NCI-H1417 treated with DMSO at 0.1 percent for 48 hours (cell line): ENCODE measurements around the gene CENPV.
"Not testable (repeated sequence)": the region's sequence is repeated elsewhere in the genome, so short reads cannot be mapped to it uniquely, and the experiment has no call there.

Experiments
- DNase-seq: peaks from one replicate; lab custom pipeline; 2025; lab: John Stamatoyannopoulos, UW

Gene CENPV

DNA sequence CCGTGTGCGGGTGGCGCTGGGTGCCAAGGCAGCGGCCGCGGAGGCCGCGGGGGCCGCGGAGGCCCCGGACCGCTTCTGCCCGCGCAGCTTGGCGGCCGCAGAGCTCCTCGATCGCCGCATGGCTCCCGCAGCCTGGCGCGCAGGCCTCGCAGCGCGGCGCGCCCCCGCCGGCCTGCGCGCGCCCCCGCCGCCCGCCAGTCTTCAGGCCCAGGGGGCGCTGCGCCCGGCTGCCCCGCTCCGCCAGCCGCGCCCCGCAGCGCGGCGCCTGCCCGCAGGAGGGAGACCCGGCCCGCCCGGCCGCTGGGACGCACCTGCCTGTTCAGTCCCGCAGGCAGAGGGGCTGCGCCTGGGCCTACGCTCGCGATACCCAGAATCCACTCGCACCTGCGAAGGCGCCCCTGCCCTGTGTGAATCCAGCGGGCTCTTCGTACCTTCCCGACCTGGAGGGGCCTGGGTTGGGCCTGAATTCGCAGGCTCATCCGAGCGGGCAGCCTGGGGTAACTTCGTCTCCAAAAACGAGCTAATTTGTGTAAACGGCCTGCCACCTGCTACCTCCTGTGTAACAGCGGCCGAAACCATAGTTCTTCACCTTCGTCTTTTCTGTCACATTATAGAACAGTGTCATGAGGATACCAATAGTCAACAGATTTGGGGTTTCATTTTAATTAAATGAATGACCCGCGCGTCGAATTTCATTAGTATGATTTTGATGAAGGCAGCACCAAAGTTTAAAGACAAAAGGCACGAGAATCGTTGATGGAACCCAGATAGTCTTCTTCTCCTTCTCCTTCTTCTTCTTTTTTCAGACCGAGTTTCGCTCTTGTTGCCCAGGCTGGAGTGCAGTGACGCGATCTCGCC is at the start of gene CENPV:
Gene CENPV, minus strand, starts transcription at position 153 of the 858 bp plus-strand sequence. Its CDS starts 33 bp downstream, at position 120.
- DNase-seq, result no peak

DNA sequence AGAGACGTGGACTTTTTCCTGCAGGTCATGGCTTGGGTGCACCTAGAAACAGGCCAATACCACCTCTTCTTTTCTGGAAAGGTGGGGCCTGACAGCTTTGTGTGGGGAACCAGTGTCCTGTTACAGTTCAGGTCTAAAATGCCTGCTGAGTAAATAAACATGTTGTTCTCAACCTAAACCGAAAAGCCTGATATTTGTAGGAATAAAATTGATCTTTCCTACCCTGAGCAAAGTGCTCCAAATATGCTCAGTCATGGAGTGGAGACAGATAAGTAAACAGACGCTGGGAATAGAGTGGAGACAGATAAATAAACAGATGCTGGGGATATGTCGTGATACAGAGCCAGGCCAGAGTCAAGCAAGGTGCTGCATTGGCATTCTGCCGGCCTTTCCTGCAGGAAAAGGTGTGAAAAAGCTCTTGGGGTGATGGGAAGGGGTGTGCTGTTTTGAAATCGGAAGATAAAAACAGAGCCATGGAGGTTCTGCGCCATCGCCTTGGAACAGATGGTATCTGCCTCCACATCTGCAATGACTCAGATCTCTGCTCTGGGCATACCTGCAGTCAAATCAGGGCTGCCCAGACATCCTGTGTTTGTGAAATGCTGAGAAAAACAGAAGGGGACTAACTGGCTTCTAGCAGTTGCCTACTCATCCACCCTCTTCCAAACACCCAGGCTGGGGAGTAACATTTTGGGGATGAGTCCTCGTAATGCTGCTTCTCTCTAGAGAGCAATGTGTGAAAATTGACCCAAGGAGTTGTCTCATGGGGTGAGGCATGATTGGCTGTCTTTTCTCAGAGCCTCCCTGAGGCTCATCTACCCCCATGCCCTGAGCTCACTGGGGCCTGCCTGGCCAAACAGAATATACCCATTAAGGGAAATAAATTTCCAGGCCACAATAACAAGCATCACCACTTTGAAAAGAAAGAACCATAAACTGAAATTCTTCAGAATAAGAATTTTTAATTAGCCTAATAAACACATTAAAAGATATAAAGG is 45.3 kb upstream of the CENPV start:
- DNase-seq, result no peak

DNA sequence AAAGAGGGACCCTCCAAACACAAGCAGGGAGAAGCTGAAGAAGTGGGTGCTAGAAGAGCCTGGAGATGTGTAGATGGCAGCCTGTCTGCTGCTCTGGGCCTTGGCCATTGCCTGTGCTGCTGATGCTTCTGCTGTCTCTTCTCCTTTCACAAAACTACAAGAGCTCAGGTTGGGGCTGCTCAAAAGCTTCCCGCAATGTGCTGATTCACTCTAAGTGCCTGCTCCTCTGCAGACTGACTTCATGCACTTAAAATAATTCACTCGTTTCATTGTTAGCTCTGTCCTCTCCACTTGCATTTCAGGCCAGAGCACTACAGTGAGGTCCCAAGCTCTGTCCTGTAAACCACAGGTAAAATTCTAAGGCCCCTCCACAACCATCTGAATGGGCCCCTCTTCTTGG is 43.4 kb upstream of the CENPV start:
- not testable (repeated sequence) for DNase-seq

DNA sequence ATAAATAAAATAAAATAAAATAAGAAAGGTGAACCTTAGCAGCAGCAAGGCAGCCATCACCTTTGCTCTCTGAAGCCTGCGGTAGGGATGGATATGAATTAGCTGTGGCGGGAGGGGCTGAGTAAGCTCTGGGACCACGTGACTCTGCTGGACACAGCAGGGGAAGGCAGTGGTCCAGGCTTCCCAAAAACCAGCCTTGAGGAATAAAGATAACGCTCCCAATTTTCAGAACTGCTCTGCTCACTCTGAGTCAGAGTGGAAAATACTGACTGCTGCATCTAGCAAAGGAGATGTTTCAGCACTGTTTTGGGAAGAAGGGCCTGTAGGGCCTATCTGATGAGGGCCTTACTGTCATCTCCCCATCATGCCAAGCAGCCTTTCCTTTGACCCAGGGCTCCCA is 42.6 kb upstream of the CENPV start:
- not testable (repeated sequence) for DNase-seq

DNA sequence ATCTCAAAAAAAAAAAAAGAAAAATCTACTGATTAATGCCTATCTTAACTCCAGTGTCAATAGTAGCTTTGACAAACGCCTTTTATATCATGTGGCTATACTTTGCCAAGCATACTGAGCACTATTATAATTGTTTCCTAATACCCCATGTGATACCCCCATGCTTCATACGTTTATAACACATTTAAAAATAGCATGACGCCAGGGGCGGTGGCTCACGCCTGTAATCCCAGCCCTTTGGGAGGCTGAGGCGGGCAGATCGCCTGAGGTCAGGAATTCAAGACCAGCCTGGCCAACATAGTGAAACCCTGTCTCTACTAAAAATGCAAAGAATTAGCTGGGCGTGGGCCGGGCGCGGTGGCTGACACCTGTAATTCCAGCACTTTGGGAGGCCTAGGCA is 39.2 kb upstream of the CENPV start:
- not testable (repeated sequence) for DNase-seq

DNA sequence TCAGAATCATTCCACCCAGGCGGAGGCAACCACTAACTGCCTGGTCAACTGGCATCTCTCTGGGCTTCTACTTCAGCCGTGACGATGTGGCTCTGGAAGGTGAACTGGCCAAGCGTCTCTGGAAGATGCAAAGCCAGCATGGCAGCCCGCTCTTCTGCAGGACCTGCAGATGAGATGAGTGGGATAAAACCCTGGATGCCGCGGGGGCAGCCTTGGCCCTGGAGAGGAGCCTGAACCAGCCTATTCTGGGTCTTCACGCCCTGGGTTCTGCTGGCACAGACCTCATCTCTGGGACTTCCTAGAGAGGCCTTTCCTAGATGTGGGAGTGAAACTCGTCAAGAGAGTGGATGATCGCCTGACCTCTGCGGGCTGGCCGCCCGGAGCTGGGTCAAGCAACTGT is 38.2 kb upstream of the CENPV start:
- DNase-seq, result no peak

DNA sequence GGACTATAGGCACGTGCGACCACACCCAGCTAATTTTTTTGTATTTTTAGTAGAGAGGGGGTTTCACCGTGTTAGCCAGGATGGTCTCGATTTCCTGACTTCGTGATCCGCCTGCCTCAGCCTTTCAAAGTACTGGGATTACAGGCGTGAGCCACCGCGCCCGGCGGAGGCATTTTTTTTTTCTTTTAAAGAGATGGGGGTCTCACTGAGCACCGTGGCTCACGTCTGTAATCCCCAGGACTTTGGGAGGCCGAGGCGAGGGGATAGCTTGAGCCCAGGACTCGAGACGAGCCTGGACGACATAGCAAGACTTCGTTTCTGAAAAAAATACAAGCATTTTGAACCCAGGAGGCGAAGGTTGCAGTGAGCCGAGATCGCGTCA is 32.8 kb upstream of the CENPV start:
- not testable (repeated sequence) for DNase-seq

DNA sequence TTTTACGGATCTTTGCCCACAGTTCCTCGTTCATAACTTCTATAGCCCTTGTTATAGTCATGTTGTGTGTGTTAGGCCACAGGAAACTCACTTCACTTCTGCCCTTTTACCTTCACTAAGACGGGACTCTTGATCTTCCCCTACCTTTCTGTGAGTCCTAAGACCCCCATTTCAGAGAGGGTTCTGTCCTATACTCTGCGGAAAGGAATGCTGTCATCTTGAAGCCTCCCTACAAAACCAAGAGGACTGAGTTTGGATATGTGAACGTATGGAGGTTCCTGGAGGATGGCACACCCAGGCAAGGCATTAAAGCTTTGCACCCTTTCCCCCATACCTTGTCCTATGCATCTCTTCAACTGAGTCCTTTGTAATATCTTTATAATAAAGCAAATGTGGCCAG is 31.3 kb upstream of the CENPV start:
- no peak for DNase-seq

DNA sequence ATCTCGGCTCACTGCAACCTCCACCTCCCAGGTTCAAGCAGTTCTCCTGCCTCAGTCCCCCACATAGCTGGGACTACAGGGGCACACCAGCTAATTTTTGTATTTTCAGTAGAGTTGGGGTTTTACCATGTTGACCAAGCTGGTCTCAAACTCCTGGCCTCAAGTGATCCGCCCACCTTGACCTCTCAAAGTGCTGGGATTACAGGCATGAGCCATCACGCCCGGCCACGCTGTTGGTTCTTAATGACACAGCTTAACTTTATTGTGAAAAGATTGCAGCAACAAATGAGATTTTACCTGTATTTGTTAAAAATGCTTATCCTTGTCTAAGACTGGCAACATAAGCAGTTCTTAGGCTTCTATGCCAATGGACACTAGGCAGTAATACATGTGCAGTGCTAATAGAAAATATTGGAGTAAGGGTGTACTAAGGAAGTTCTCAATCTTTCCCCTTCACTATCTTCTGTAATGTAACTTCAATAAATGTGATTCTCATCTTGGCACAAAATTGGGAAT is 30.6 kb upstream of the CENPV start:
- DNase-seq, result no peak

DNA sequence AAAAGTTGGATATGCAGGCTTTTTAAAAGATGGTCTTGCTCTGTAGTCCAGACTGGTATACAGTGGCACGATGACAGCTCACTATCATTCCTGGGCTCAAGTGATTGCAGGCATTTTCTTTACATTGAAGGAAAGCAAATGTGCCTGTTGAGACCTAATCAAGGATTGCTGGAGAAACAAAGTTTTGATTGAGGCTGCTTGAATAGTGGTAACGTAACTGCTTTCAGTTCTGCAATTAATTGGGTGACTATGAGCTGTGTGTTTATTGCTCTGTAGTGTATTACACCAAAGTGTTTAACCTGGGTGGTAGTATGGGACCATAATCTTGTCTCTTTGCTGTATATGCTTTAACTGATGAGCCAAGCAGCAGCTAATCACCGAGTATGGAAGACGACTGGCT is 29.9 kb upstream of the CENPV start:
- no peak for DNase-seq

DNA sequence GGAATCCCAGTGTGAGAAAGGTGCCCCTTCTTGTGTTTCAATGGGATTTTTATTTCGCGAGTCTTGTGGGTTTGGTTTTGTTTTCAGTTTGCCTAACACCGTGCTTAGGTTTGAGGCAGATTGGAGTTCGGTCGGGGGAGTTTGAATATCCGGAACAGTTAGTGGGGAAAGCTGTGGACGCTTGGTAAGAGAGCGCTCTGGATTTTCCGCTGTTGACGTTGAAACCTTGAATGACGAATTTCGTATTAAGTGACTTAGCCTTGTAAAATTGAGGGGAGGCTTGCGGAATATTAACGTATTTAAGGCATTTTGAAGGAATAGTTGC is 28.2 kb upstream of the CENPV start:
- no peak for DNase-seq

DNA sequence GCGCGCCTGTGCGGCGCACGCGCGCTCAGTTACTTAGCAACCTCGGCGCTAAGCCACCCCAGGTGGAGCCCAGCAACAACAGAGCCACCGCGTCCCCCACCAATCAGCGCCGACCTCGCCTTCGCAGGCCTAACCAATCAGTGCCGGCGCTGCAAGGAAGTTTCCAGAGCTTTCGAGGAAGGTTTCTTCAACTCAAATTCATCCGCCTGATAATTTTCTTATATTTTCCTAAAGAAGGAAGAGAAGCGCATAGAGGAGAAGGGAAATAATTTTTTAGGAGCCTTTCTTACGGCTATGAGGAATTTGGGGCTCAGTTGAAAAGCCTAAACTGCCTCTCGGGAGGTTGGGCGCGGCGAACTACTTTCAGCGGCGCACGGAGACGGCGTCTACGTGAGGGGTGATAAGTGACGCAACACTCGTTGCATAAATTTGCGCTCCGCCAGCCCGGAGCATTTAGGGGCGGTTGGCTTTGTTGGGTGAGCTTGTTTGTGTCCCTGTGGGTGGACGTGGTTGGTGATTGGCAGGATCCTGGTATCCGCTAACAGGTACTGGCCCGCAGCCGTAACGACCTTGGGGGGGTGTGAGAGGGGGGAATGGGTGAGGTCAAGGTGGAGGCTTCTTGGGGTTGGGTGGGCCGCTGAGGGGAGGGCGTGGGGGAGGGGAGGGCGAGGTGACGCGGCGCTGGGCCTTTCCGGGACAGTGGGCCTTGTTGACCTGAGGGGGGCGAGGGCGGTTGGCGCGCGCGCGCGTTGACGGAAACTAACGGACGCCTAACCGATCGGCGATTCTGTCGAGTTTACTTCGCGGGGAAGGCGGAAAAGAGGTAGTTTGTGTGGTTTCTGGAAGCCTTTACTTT is 27.6 kb upstream of the CENPV start, which contains the start of gene UBB:
Gene UBB, plus strand, starts transcription at position 452 of the 856 bp plus-strand sequence. CDS start 817 bp downstream, outside the sequence.
- DNase-seq, result no peak

DNA sequence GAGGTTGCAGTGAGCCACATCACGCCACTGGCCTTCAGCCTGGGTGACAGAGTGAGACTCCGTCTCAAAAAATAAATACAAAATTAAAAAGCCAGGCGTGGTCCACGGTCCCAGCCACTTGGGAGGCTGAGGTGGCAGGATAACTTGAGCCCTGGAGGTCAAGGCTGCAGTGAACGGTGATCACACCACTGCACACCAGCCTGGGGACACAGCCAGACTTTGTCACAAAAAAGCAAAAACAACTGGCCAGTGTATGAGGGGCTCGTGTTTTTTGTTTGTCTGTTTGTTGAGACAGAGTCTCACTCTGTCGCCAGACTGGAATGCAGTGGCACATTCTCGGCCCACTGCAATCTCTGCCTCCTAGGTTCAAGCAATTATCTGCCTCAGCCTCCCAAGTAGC is 26.4 kb upstream of the CENPV start:
- DNase-seq, result no peak

DNA sequence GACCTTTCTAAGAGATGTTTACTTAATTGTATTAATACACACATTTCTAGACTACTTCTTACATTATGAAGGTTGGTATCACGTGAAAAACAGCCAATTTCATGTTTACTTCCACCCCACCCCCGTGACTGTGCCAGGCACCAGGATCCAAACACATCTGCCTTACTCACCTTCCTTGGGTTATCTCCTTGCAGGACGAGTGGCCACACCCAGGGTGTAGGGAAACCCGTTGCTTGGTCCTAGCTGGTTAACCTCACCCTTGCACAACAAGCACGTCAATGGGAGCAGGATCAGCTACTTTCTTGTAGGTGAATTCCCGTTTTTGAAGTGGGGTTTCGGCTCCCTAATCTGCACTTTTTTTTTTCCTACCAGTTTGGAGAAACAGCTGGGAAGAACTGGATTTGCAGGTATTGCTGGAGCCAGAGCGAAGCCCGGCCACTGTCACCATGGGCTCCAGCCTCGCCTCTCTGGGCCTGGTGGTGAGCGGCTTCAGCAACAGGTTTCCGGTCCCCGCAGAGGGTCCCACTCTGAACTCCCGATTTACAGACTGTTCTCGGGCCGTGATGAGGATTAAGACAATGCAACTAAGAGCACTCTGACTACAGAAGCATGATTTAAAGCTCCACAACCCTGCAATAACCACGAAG is 25.5 kb upstream of the CENPV start:
- DNase-seq, result no peak

DNA sequence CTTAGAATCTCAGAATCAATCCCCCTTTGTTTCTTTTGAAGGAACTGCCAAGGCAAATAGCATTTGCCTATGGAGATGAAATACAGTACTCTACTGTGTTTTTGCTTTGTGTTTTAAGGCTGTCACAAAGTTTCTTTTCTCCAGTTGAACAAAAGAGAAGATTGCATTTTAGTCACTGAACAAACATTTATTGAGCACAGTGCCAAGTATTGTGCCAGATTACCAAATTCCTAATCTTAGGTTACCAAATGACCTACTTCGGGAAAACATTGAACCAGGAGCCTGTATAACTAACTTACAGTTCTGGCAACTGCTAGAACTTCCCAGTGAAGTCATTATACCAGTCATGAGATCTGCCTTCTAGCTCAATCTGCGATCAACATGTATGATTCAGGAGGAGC is 24.7 kb upstream of the CENPV start:
- no peak for DNase-seq

DNA sequence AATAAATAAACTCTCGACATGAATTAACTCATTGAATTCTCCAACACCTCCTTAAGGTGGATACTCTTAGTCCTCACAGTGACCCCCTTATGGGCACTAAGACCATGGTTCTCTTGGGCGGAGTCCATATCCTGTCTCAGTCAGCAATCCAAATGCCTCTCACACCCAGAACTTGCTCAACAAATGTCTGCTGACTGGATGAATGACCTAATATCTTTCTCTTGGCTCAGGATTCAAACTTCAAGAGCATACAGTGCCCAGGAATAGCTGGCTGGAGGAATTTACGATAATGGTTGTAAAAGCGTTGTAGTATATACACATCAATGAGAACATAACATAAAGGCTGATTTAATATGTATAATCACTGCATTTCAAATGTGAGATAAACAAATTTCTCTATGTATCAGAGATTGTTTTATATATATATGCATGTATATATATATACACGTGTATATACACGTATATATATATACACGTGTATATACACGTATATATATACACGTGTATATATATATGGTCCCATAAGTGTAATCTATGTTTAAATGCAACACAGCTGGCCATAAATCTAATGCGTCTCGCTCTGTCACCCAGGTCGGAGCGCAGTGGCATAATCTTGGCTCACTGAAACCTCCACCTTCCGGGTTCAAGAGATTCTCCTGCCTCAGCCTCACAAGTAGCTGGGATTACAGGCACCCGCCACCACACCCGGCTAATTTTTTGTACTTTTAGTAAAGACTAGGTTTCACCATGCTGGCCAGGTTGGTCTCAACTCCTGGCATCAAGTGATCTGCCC is 21.1 kb upstream of the CENPV start:
- no peak for DNase-seq

DNA sequence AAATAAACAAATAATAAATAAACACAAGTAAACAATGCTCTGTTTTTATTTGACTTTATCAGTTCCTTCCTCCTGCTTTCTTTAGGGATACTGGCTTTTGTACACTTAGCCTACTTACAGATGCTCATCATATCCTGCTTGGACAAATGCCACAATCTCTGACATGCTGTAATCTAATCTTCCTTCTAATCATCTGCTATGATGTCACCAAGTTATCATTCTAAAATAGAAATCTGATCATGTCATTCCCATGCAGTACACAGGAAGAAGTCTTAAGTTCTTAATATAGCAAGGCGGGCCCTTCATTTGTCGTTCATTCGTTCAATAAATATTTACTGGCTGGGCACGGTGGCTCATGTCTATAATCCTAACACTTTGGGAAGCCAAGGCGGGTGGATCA is 18.5 kb upstream of the CENPV start:
- no peak for DNase-seq

DNA sequence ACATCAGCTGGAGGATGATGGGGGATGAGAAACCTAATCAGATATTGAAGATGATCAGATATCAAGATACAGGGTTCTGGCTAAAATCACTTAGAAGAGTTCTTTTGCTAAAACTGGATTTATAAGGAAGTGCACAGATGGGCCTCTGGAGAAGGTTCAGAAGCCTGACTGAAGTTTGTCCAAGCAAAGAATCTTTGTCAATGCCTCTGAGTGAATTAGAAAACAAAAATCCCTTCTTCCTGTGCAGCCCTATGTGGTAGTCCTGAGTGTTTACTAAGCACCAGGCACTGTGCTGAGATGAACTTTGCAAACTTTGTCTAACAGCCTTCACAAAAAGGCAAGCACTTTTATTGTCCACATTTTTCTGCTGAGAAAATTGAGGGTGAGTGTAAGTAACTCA is 11.4 kb upstream of the CENPV start:
- DNase-seq, result no peak

DNA sequence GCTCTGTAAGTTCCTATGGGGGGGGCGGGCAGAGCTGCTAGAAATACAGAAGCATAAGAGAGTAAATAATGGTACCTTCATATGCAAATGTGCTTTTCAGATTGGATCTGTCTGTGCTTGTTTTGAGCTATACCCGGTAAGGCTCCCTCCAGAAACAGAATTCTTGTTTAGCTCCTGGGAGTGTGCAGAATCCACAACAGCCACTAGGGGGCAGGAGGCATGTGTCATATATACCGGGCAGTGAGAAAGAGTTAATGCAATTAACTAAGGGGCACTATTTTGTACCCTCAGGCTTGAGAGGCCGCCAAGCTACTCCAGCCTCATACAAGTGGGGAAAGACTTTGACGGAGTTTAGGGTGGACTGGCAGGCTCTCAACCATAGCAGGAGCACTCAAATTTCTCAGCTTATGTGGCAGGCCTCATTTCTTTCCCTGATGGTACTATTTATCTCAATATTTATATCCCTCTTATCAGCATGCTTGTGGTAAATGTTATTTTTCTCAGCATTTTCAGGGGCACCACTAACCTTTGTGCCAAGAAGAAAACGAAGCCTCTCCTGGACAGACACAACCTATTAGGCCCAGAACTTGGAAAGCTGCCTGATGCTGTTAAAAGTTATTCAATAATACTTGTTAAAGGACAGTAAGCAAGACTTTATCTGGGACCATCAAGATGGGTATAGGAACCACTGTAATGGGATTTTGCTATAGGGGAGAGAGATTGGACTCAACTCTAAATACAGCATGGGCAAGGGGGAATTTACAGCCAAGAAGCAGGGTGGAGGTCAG is 10.7 kb upstream of the CENPV start:
- no peak for DNase-seq

DNA sequence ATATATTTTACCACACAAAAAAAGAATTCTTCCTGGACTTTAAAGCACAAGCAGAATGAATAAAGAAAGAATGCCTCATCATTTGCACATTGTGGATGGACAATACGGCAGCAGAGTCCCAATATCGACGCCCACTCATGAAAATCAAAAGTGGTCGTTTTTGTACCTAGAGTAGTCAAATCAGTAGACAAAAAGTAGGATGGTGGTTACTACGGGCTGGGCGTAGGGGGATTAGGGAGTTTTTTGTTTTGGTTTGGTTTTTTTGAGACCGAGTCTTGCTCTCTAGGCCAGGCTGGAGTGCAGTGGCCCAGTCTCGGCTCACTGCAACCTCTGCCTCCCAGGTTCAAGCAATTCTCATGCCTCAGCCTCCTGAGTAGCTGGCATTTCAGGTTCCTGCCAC is 8.6 kb upstream of the CENPV start:
- no peak for DNase-seq
